A673 (cell line): ENCODE data around the gene PRM2.

Experiments used
- CTCF ChIP-seq: fragments of 300-800, 200-600 bp; sonication (generic); conservative IDR thresholded peaks from 2 replicates; pipeline ENCODE4 v1.5.1; 2017; ENCODE audit warnings: low read depth, mild to moderate bottlenecking, antibody characterized with exemption, low read length, moderate library complexity, mixed read lengths
- EZH2 ChIP-seq: fragments of 200-600 bp; sonication (generic); IDR thresholded peaks from 2 replicates; pipeline ENCODE4 v1.6.1; 2017; ENCODE audit warnings: borderline replicate concordance, low read depth, mild to moderate bottlenecking, mixed read lengths, antibody characterized with exemption, low read length; ENCODE audit not compliant: poor library complexity, severe bottlenecking

GRCh38 chr16:11240636-11241473 is 35.4 kb downstream of the PRM2 start:
- no peak for TF ChIP-seq CTCF
- no peak for TF ChIP-seq EZH2
